ENCODE results near the gene ATM.

The ATM gene

GRCh38 chr11:108233277-108233945 lies 10.5 kb downstream of the ATM start:
- no peak overlapping the region for H3K4me3 ChIP-seq (ENCODE audit: low read depth, low read length)
- no peak for DNase-seq
- H3K36me3 ChIP-seq (replicated peaks) = peaks cover 33% of the 10 kb centered on the region
- no peaks in the 10 kb centered on the region for H3K27me3 ChIP-seq (replicated peaks)
- TF ChIP-seq, protein P1, sequence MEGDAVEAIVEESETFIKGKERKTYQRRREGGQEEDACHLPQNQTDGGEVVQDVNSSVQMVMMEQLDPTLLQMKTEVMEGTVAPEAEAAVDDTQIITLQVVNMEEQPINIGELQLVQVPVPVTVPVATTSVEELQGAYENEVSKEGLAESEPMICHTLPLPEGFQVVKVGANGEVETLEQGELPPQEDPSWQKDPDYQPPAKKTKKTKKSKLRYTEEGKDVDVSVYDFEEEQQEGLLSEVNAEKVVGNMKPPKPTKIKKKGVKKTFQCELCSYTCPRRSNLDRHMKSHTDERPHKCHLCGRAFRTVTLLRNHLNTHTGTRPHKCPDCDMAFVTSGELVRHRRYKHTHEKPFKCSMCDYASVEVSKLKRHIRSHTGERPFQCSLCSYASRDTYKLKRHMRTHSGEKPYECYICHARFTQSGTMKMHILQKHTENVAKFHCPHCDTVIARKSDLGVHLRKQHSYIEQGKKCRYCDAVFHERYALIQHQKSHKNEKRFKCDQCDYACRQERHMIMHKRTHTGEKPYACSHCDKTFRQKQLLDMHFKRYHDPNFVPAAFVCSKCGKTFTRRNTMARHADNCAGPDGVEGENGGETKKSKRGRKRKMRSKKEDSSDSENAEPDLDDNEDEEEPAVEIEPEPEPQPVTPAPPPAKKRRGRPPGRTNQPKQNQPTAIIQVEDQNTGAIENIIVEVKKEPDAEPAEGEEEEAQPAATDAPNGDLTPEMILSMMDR (IDR thresholded peaks at IDR 0.05; ENCODE audit: low read depth, low read length, missing control alignments) = no peak
- in situ Hi-C loops (cut with HindIII; ENCODE audit: low pct_ligation_motif_present, low sequenced_read_pairs) = no loop called here
- no peak overlapping the region for H3K27ac ChIP-seq

DNA sequence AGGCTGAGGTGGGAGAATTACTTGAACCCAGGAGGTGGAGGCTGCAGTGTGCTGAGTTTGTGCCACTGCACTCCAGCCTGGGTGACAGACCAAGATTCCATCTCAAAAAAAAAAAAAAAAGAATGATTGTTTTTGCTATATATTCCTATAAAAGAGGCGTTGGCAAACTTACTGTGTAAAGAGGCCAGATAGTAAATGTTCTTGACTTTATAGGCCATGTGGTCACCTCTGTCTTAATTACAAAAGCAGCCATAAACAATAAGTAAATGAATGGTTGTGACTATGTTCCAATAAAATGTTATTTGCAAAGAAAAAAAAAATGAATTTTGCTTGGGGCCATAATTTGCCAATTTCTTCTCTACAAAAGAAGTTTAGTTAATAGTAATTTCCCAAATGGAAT lies 12.3 kb downstream of the ATM start:
- TF ChIP-seq, protein P1 (IDR thresholded peaks at IDR 0.05; ENCODE audit: low read depth, low read length, missing control alignments) = no peak
- in situ Hi-C loops (cut with HindIII; ENCODE audit: low pct_ligation_motif_present, low sequenced_read_pairs) = no loop called here
- H3K27ac ChIP-seq = no peak overlapping the region

DNA sequence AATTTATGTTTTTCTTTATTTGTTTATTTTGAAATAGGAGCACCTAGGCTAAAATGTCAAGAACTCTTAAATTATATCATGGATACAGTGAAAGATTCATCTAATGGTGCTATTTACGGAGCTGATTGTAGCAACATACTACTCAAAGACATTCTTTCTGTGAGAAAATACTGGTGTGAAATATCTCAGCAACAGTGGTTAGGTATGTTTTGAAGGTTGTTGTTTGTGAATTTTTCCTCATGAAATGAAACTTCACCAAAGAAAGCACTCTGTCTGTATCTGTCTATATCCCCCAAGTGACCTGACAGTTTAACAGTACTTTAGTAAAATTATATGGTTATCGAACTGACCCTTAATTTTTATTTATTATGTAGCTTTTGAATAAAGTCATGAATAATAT lies 12.8 kb downstream of the ATM start:
- Histone ChIP-seq H3K27ac (no peak overlapping the region), H3K4me3 (ENCODE audit: low read depth, low read length) (no peak overlapping the region), H3K27me3 (replicated peaks) (no peaks in the 10 kb centered on the region), H3K36me3 (replicated peaks) (peaks cover 25% of the 10 kb centered on the region)
- TF ChIP-seq, protein P1 (IDR thresholded peaks at IDR 0.05; ENCODE audit: low read depth, low read length, missing control alignments) = no peak
- in situ Hi-C loops (cut with HindIII; ENCODE audit: low pct_ligation_motif_present, low sequenced_read_pairs) = no loop called here
- no peak for DNase-seq

More for the DNA sequence above, 12.3 kb downstream of the ATM start:
- Histone ChIP-seq H3K27me3 (replicated peaks) (no peaks in the 10 kb centered on the region), H3K4me3 (ENCODE audit: low read depth, low read length) (no peak overlapping the region), H3K36me3 (replicated peaks) (peaks cover 21% of the 10 kb centered on the region)
- DNase-seq = no peak

DNA sequence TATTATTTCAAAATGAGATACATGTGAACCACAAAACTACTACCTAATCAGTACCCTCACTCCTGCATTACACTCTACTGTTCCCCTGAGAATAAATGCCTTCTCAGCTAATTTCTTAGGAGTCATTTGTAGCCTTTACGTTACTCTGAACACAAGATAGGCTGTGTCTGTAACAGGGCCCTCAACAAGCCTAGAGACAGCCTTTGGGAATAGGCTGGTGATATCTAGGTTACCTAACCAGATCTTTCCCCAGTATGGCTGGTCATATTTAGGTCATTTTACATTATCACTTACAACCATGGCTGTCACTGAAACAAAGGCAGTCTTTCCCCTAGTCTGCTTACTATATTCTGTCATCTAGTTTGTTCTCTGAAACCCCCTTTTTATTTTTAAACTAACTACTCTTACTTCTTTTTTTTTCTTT lies 14.2 kb downstream of the ATM start:
- no peaks in the 10 kb centered on the region for H3K27me3 ChIP-seq (replicated peaks)
- no peak overlapping the region for H3K27ac ChIP-seq
- TF ChIP-seq, protein P1 (IDR thresholded peaks at IDR 0.05; ENCODE audit: low read depth, low read length, missing control alignments) = no peak
- no peak overlapping the region for H3K4me3 ChIP-seq (ENCODE audit: low read depth, low read length)
- peaks cover 15% of the 10 kb centered on the region for H3K36me3 ChIP-seq (replicated peaks)
- no peak for DNase-seq
- in situ Hi-C loops (cut with HindIII; ENCODE audit: low pct_ligation_motif_present, low sequenced_read_pairs) = no loop called here

GRCh38 chr11:108239076-108239475 lies 16.2 kb downstream of the ATM start:
- no peak for DNase-seq
- Histone ChIP-seq H3K4me3 (ENCODE audit: low read depth, low read length) (no peak overlapping the region), H3K27me3 (replicated peaks) (no peaks in the 10 kb centered on the region), H3K36me3 (replicated peaks) (peaks cover 8% of the 10 kb centered on the region), H3K27ac (no peak overlapping the region)
- TF ChIP-seq, protein P1 (IDR thresholded peaks at IDR 0.05; ENCODE audit: low read depth, low read length, missing control alignments) = no peak
- in situ Hi-C loops (cut with HindIII; ENCODE audit: low pct_ligation_motif_present, low sequenced_read_pairs) = no loop called here

Measured in brain microvascular endothelial cell (primary cell).